Sigmoid colon (tissue), 3 donors: ENCODE results near the gene CASZ1.

Source experiments
- CTCF ChIP-seq, 4 experiments: fragments of 450-650 bp in 3 of 4; fragments of 200-600 bp in 1 of 4; IDR thresholded peaks; one replicate each; pipeline ENCODE4 v1.5.1; 2016 to 2019; ENCODE audit warnings: antibody characterized with exemption in 4 of 4, mild to moderate bottlenecking in 3 of 4, moderate library complexity in 2 of 4
- POLR2A ChIP-seq, 2 donors: fragments of 450-650 bp; IDR thresholded peaks; one replicate each; pipeline ENCODE4 v1.6.1; 2016; ENCODE audit warnings: antibody characterized with exemption in 2 of 2, mild to moderate bottlenecking in 2 of 2, moderate library complexity in 2 of 2

DNA sequence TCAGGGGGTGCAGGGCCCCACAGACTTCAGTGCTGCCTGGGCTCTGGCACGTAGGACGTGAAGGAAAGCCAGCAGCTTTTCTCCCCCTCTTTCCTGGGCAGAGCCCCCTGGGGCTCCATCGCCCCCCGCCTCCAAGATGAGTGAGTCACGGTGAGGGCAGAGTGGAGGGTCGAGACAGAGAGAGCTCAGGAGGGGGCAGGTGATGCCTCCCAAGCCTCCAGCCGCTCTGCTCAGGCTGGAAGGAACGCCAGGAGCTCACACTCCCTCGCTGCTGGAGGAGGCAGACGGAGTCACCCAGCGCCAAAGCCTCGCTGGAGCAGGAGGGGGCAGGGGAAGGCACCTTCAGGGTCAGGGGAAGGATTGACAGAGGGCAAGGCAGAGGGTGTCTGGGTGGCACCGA, 119.5 kb downstream of the CASZ1 start:
- TF ChIP-seq CTCF (IDR thresholded peaks at IDR 0.05) (no peak), POLR2A (IDR thresholded peaks at IDR 0.05) (no peak)
